Body of pancreas (tissue), 4 donors: ENCODE results near the gene DYDC2. TPM values are rescaled to one million over a fixed set of nuclear protein-coding genes. Genes with fewer than 3 reads are reported as not detected.

Experiments used
- ATAC-seq: fragments of 150-250 bp; one replicate; pipeline ENCODE4 v1.9.1; 2016
- DNase-seq, 4 donors: peaks; one replicate each; pipeline ENCODE4 v3.0.0-alpha.2; 2019
- H3K27ac ChIP-seq, 4 donors: fragments of 200-600 bp; sonication (generic); 1 replicate in 3 of 4; 2 replicates in 1 of 4; pipeline versions ENCODE4 v1.5.1 to v1.6.1; 2016 to 2019; ENCODE audit warnings: mild to moderate bottlenecking in 1 of 4, mixed read lengths in 1 of 4, moderate library complexity in 1 of 4
- H3K27me3 ChIP-seq, 2 donors: fragments of 200-600 bp; sonication (generic); one replicate each; pipeline ENCODE4 v1.6.0; 2016; ENCODE audit warnings: mild to moderate bottlenecking in 1 of 2
- H3K36me3 ChIP-seq, 2 donors: fragments of 200-600 bp; sonication (generic); replicated peaks in 1 of 2; 2 replicates each; pipeline ENCODE4 v1.5.1; 2016; ENCODE audit warnings: low read depth in 2 of 2; ENCODE audit not compliant: insufficient read depth in 1 of 2
- H3K4me1 ChIP-seq: fragments of 200-600 bp; sonication (generic); one replicate; pipeline ENCODE4 v1.6.0; 2016
- H3K4me3 ChIP-seq, 2 donors: fragments of 200-600 bp; sonication (generic); 1 replicate in 1 of 2; 2 replicates in 1 of 2; pipeline ENCODE4 v1.5.1; 2016 to 2019
- H3K9me3 ChIP-seq, 3 donors: fragments of 200-600 bp; sonication (generic); 1 replicate in 2 of 3; 2 replicates in 1 of 3; pipeline ENCODE4 v1.5.1; 2016
- POLR2A ChIP-seq, 3 donors: fragments of 450-650 bp; IDR thresholded peaks; one replicate each; pipeline ENCODE4 v1.6.1; 2016; ENCODE audit warnings: antibody characterized with exemption in 3 of 3, mild to moderate bottlenecking in 2 of 3
- WGBS, 2 donors: methylation state at CpG; one replicate each; pipeline ENCODE4 v1.1.5; 2017; 5-methylcytosine and 5-hydroxymethylcytosine counted together
- intact Hi-C: fragments of 100-400 bp; cut with DNase I; formaldehyde crosslinking; loops from one replicate; pipeline ENCODE4 v1.15.1; 2023
- total RNA-seq, 2 donors: library from RNA; depleted of rRNA; stranded (reverse); fragments of >200 nt; gene quantifications; one replicate each; pipeline ENCODE4 v1.1.0, GENCODE V29; 2016
- TF ChIP-seq, protein P1 (sequence below), 7 experiments: fragments of 450-650 bp in 4 of 7; fragments of 200-600 bp in 3 of 7; sonication (generic) in 3 of 7; IDR thresholded peaks; one replicate each; pipeline ENCODE4 v1.5.1; 2016 to 2019; ENCODE audit warnings: antibody characterized with exemption in 7 of 7

Gene DYDC2
- total RNA-seq, 2 donors from 2014 or later = not detected

DNA sequence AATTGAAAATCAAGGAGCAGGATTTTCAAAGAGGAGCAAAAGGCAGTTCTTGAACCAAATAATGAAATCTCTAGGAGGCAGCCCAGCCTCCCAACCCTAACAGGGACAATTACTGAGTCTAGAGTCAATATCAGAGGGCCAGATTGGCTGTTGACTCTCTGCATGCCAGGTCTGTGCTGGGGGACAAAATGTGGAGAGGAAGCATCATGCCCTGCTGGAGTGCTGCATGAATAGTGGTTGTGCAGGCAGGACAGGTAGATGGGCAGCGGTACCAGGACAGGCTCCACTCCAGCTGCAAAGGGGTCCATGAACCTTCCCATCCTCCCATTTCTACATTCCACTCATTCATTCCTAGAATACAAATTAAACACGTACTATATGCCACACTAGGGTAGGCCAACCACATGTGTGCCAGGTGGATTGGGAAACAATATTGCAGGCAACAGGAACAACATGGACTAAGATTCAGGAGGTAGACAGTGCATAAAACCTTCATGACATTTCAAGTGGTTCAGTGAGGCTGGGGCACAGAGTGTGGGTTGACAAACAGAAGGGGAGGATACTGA lies 36.8 kb upstream of the DYDC2 start:
- Histone ChIP-seq H3K27ac (peak overlapping the region in 3 of 4 donors; percentile 11 to 71 (median 67)), H3K9me3 (no peaks in the 10 kb centered on the region), H3K36me3 (no peaks in the 10 kb centered on the region), H3K27me3 (no peaks in the 10 kb centered on the region), H3K4me1 (peaks cover 59% of the 10 kb centered on the region), H3K4me3 (no peak overlapping the region)
- intact Hi-C loops = no loop called here
- DNase-seq (no peak), ATAC-seq (peak; percentile 6)
- WGBS, 2 donors = 50 to 53% methylated on average over 2 of the region's 2 CpGs
- TF ChIP-seq, protein P1, sequence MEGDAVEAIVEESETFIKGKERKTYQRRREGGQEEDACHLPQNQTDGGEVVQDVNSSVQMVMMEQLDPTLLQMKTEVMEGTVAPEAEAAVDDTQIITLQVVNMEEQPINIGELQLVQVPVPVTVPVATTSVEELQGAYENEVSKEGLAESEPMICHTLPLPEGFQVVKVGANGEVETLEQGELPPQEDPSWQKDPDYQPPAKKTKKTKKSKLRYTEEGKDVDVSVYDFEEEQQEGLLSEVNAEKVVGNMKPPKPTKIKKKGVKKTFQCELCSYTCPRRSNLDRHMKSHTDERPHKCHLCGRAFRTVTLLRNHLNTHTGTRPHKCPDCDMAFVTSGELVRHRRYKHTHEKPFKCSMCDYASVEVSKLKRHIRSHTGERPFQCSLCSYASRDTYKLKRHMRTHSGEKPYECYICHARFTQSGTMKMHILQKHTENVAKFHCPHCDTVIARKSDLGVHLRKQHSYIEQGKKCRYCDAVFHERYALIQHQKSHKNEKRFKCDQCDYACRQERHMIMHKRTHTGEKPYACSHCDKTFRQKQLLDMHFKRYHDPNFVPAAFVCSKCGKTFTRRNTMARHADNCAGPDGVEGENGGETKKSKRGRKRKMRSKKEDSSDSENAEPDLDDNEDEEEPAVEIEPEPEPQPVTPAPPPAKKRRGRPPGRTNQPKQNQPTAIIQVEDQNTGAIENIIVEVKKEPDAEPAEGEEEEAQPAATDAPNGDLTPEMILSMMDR (IDR thresholded peaks at IDR 0.05) = no peak
- no peak for TF ChIP-seq POLR2A (IDR thresholded peaks at IDR 0.05)

DNA sequence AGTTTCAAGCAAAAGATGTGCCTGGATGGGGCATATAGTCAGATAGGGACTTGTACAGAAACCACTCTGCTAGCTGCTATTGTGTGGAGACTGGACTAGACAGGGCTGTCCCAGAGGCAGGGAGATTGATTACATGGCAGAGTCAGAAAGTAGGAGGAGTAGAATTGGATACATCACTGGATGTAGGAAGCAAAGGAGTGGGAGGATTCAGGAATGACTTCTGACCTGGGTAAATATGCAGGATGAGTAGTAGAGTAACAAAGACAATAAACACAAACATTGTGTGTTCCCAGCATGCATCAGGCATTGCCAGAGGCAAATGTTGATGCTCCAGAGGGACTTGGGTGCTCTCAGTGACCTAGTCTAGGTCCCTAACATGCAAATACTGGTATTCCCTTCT lies 36.2 kb upstream of the DYDC2 start:
- Histone ChIP-seq H3K36me3 (no peaks in the 10 kb centered on the region), H3K4me1 (peaks cover 64% of the 10 kb centered on the region), H3K9me3 (no peaks in the 10 kb centered on the region), H3K4me3 (no peak overlapping the region), H3K27ac (peak overlapping the region in 3 of 4 donors; percentile 67 to 73 (median 71)), H3K27me3 (no peaks in the 10 kb centered on the region)
- TF ChIP-seq POLR2A (IDR thresholded peaks at IDR 0.05) = no peak
- DNase-seq (no peak), ATAC-seq (no peak)
- intact Hi-C loops = no loop called here

DNA sequence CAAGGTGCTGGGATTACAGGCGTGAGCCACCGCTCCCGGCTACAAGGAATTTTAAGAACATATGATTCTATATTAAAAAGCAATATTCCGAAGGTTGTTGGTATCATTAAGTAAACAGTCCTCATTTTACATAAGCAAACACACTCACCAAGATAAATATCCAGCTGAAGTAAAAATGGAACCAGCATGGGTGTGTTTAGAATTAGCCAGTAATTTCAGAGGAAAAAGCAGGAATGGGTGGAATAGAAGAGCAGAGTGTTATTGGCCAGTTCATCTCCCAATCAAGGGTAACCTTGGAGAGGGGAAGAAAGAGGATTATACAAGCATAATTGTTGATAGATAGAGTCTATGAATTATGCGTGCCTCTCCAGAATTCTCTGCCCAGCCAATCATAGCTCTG lies 35.4 kb upstream of the DYDC2 start:
- no peaks in the 10 kb centered on the region for H3K36me3 ChIP-seq
- peak in 1 of 4 donors; percentile 12 for DNase-seq
- 31 to 35% methylated on average over 5 of the region's 5 CpGs for WGBS, 2 donors
- H3K27me3 ChIP-seq = no peaks in the 10 kb centered on the region
- no peaks in the 10 kb centered on the region for H3K9me3 ChIP-seq
- peaks cover 67% of the 10 kb centered on the region for H3K4me1 ChIP-seq
- TF ChIP-seq, protein P1 (IDR thresholded peaks at IDR 0.05) = no peak
- no peak for TF ChIP-seq POLR2A (IDR thresholded peaks at IDR 0.05)
- intact Hi-C loops = no loop called here
- ATAC-seq = peak; percentile 57
- peak overlapping the region in 3 of 4 donors; percentile 53 to 73 (median 67) for H3K27ac ChIP-seq
- H3K4me3 ChIP-seq = no peak overlapping the region

DNA sequence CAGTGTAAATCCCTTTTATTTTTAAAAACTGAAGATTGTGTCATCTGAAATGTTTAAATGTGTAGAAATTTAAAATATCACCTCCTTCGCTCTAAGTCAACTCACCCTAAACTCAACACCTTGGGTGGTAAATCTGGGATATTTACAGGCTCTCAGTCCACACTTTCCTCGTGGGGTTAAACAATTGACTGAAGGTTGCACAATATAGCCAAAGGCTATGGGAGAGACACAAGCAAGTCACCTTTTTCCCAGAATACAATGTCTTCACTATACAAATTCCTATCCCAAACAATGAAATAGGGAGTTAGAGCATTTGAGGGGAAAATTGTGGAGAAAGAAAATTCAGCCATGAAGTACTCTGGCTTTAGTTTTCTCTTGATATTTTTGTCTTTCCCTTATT lies 34.4 kb upstream of the DYDC2 start:
- H3K9me3 ChIP-seq = no peaks in the 10 kb centered on the region
- H3K36me3 ChIP-seq = no peaks in the 10 kb centered on the region
- DNase-seq (no peak), ATAC-seq (no peak)
- no peaks in the 10 kb centered on the region for H3K27me3 ChIP-seq
- peaks cover 67% of the 10 kb centered on the region for H3K4me1 ChIP-seq
- no peak for TF ChIP-seq POLR2A (IDR thresholded peaks at IDR 0.05)
- TF ChIP-seq, protein P1 (IDR thresholded peaks at IDR 0.05) = no peak
- H3K4me3 ChIP-seq = no peak overlapping the region
- peak overlapping the region in 3 of 4 donors; percentile 53 to 73 (median 67) for H3K27ac ChIP-seq
- 73 to 80% methylated on average over 2 of the region's 2 CpGs for WGBS, 2 donors
- intact Hi-C loops = no loop called here

DNA sequence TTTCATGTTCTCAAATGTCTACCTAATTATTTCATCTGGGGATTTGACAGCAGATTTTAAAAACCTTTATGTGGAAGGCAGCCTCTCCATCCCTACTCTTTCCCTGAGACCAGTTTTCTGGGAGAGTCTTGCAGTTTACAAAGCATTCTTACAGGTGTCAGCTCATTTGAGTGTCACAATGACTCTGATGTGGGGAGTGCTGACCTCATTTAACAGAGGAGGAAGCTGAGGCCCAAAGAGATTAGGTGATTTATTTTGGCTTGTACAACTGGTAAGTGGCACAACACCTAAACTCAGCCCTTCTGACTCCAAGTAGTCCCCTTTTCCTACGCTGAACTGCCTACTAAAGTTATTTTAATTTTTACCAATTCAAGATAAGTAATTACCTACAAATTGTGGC lies 33.9 kb upstream of the DYDC2 start:
- intact Hi-C loops = no loop called here
- H3K4me1 ChIP-seq = peaks cover 67% of the 10 kb centered on the region
- H3K4me3 ChIP-seq = no peak overlapping the region
- H3K9me3 ChIP-seq = no peaks in the 10 kb centered on the region
- no peaks in the 10 kb centered on the region for H3K36me3 ChIP-seq
- no peaks in the 10 kb centered on the region for H3K27me3 ChIP-seq
- H3K27ac ChIP-seq = peak overlapping the region in 3 of 4 donors; percentile 53 to 73 (median 67)
- TF ChIP-seq, protein P1 (IDR thresholded peaks at IDR 0.05) = no peak
- TF ChIP-seq POLR2A (IDR thresholded peaks at IDR 0.05) = no peak
- DNase-seq = peak in 3 of 4 donors; percentile 31 to 64 (median 48)
- peak; percentile 84 for ATAC-seq
- 21 to 33% methylated on average over 1 of the region's 1 CpG for WGBS, 2 donors
